Ishikawa (cell line): ENCODE measurements around the gene GPR61.

Experiments
- CEBPB ChIP-seq: IDR thresholded peaks from 2 replicates; pipeline ENCODE4 v1.6.1; 2012
- EGR1 ChIP-seq: IDR thresholded peaks from 2 replicates; pipeline ENCODE4 v1.6.1; 2012
- EP300 ChIP-seq: IDR thresholded peaks from 2 replicates; pipeline ENCODE4 v1.6.1; 2012; ENCODE audit warnings: borderline replicate concordance
- MAX ChIP-seq: IDR thresholded peaks from 2 replicates; pipeline ENCODE4 v1.6.1; 2012
- NFIC ChIP-seq: IDR thresholded peaks from 2 replicates; pipeline ENCODE4 v1.6.1; 2012
- RAD21 ChIP-seq: IDR thresholded peaks from 2 replicates; pipeline ENCODE4 v1.6.1; 2012; ENCODE audit warnings: low read depth
- TAF1 ChIP-seq: IDR thresholded peaks from 2 replicates; pipeline ENCODE4 v1.6.1; 2012; ENCODE audit warnings: low read depth, mild to moderate bottlenecking
- TEAD4 ChIP-seq: IDR thresholded peaks from 2 replicates; pipeline ENCODE4 v1.6.1; 2012
- USF1 ChIP-seq: IDR thresholded peaks from 2 replicates; pipeline ENCODE4 v1.6.1; 2012
- YY1 ChIP-seq: IDR thresholded peaks from 2 replicates; pipeline ENCODE4 v1.6.1; 2012; ENCODE audit warnings: low read depth
- TF ChIP-seq, protein P1 (sequence below): IDR thresholded peaks from 2 replicates; pipeline ENCODE4 v1.6.1; 2012; ENCODE audit warnings: low read depth, mild to moderate bottlenecking

DNA sequence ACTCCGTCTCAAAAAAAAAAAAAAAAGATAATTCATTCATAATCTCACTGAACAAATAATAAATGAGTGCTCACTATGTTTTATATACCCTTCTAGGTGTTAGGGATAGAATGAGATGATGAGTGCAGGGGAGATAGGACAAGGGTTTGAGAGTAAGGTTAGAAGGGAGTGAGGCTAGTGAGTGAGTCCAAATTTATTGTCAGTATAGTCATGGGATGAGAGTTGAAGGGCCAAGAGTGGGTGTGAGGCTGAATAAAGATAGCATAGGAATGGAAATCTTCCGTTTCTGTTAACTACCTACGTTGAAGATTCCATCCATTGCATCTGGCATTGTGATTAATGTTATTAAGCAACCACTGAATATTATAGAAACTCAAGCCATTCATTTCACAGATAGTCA, 25.6 kb downstream of the GPR61 start:
- TF ChIP-seq TEAD4 = no peak
- TF ChIP-seq RAD21 = no peak
- TF ChIP-seq EP300 = no peak
- TF ChIP-seq, protein P1, sequence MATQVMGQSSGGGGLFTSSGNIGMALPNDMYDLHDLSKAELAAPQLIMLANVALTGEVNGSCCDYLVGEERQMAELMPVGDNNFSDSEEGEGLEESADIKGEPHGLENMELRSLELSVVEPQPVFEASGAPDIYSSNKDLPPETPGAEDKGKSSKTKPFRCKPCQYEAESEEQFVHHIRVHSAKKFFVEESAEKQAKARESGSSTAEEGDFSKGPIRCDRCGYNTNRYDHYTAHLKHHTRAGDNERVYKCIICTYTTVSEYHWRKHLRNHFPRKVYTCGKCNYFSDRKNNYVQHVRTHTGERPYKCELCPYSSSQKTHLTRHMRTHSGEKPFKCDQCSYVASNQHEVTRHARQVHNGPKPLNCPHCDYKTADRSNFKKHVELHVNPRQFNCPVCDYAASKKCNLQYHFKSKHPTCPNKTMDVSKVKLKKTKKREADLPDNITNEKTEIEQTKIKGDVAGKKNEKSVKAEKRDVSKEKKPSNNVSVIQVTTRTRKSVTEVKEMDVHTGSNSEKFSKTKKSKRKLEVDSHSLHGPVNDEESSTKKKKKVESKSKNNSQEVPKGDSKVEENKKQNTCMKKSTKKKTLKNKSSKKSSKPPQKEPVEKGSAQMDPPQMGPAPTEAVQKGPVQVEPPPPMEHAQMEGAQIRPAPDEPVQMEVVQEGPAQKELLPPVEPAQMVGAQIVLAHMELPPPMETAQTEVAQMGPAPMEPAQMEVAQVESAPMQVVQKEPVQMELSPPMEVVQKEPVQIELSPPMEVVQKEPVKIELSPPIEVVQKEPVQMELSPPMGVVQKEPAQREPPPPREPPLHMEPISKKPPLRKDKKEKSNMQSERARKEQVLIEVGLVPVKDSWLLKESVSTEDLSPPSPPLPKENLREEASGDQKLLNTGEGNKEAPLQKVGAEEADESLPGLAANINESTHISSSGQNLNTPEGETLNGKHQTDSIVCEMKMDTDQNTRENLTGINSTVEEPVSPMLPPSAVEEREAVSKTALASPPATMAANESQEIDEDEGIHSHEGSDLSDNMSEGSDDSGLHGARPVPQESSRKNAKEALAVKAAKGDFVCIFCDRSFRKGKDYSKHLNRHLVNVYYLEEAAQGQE = no peak
- no peak for TF ChIP-seq TAF1
- TF ChIP-seq EGR1 = no peak
- TF ChIP-seq MAX = no peak
- no peak for TF ChIP-seq YY1
- TF ChIP-seq NFIC = no peak
- TF ChIP-seq CEBPB = no peak
- TF ChIP-seq USF1 = no peak
